Measurements from ENCODE around the gene RPS6KA2. TPM values are rescaled to one million over a fixed set of nuclear protein-coding genes. Genes with fewer than 3 reads are reported as not detected.

Gene RPS6KA2
- total and polyA plus RNA-seq, 2 experiments from 2014 or later: 12.5 to 25.3 TPM

- TF ChIP-seq CREB1 (CRISPR knock-in tag; IDR thresholded peaks at IDR 0.05; ENCODE audit: low read depth) (no peak), JUNB (IDR thresholded peaks at IDR 0.05; ENCODE audit: unreplicated experiment) (no peak), EZH2 (IDR thresholded peaks at IDR 0.05; ENCODE audit: low read depth, unreplicated experiment) (no peak), NANOG (IDR thresholded peaks at IDR 0.05; ENCODE audit: borderline replicate concordance) (no peak), EZH2phosphoT487 (IDR thresholded peaks at IDR 0.05; ENCODE audit: unreplicated experiment) (no peak), ZNF114 (CRISPR knock-in tag; IDR thresholded peaks at IDR 0.05) (no peak)
- TF ChIP-seq, protein P1, sequence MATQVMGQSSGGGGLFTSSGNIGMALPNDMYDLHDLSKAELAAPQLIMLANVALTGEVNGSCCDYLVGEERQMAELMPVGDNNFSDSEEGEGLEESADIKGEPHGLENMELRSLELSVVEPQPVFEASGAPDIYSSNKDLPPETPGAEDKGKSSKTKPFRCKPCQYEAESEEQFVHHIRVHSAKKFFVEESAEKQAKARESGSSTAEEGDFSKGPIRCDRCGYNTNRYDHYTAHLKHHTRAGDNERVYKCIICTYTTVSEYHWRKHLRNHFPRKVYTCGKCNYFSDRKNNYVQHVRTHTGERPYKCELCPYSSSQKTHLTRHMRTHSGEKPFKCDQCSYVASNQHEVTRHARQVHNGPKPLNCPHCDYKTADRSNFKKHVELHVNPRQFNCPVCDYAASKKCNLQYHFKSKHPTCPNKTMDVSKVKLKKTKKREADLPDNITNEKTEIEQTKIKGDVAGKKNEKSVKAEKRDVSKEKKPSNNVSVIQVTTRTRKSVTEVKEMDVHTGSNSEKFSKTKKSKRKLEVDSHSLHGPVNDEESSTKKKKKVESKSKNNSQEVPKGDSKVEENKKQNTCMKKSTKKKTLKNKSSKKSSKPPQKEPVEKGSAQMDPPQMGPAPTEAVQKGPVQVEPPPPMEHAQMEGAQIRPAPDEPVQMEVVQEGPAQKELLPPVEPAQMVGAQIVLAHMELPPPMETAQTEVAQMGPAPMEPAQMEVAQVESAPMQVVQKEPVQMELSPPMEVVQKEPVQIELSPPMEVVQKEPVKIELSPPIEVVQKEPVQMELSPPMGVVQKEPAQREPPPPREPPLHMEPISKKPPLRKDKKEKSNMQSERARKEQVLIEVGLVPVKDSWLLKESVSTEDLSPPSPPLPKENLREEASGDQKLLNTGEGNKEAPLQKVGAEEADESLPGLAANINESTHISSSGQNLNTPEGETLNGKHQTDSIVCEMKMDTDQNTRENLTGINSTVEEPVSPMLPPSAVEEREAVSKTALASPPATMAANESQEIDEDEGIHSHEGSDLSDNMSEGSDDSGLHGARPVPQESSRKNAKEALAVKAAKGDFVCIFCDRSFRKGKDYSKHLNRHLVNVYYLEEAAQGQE (IDR thresholded peaks at IDR 0.05; ENCODE audit: unreplicated experiment): no peak
Observed at GRCh38 chr6:166411271-166411670, 215.8 kb downstream of the RPS6KA2 start (continued).

DNA sequence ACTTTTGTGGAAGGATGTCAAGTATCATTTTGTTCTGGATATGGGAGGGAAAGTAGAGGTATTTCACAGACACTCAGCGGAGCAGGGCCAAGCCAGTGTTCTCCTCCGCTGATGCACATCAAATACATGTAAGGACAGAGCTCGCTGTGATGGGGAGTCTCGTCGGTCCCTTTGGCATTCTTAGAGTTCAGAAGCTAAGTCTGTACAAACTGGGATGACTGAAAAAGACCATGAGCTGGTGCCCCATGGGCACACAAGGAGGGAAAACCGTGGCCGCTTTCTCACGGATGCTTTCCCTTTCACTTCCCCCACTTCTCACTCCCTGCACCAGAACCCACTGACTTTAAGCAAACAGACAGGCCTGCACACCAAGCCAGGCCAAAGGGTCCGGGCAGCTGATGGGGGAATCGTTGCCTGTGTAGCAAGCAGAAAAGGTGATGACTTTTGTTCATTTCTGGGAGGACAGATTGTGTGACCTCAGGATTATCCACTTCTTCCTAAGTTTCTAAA is 216.6 kb downstream of the RPS6KA2 start:
- Histone ChIP-seq H3K79me2 (replicated peaks; ENCODE audit: insufficient read depth) (no peaks in the 10 kb centered on the region), H4K20me1 (replicated peaks; ENCODE audit: insufficient read depth) (no peaks in the 10 kb centered on the region; the same call in 1 of the 2 replicates), H3K27me3 (ENCODE audit: insufficient read depth) (no peaks in the 10 kb centered on the region), H3K4me3 (no peak overlapping the region), H3K36me3 (ENCODE audit: insufficient read depth) (no peaks in the 10 kb centered on the region), H3K27ac (ENCODE audit: low read depth) (0 out of 2 replicates have a peak overlapping the region, but pooled peaks have one; percentile 2), H3F3A (replicated peaks; ENCODE audit: low read depth) (peaks cover 7% of the 10 kb centered on the region; the same call in 1 of the 2 replicates), H3K4me2 (no peak overlapping the region), H3K4me1 (ENCODE audit: insufficient read depth) (peaks cover 10% of the 10 kb centered on the region), H3K9me2 (ENCODE audit: insufficient read depth) (0 out of 2 replicates have a peak, but pooled peaks cover under 1% of the 10 kb centered on the region), H2AFZ (no peak overlapping the region)
- ATAC-seq (no peak), DNase-seq (ENCODE audit: low spot score) (no peak)
- Mint-ChIP-seq H3K27ac (peak overlapping the region; percentile 9; the same call in 1 of the 2 replicates), H3K9me3 (no peaks in the 10 kb centered on the region), H3K4me3 (no peak overlapping the region), H3K4me1 (peaks cover 23% of the 10 kb centered on the region), H3K36me3 (ENCODE audit: low read depth) (peaks cover 18% of the 10 kb centered on the region), H3K27me3 (ENCODE audit: insufficient read depth, low read depth, poor library complexity) (peaks cover 7% of the 10 kb centered on the region)
- TF ChIP-seq STAT1 (IDR thresholded peaks at IDR 0.05; ENCODE audit: unreplicated experiment) (no peak), POLR2AphosphoS5 (IDR thresholded peaks at IDR 0.05; ENCODE audit: low read depth) (no peak), NANOG (IDR thresholded peaks at IDR 0.05; ENCODE audit: borderline replicate concordance) (no peak), ZNF331 (CRISPR knock-in tag; IDR thresholded peaks at IDR 0.05; ENCODE audit: low read depth) (no peak), CREB1 (CRISPR knock-in tag; IDR thresholded peaks at IDR 0.05; ENCODE audit: low read depth) (no peak)
- TF ChIP-seq, protein P1 (IDR thresholded peaks at IDR 0.05; ENCODE audit: unreplicated experiment): no peak
